GM12891 (cell line): ENCODE measurements around the gene ANKRD27.

Experiments used
- PAX5 ChIP-seq: IDR thresholded peaks from 2 replicates; pipeline ENCODE4 v1.6.1; 2011; ENCODE audit warnings: low read length, moderate library complexity, mild to moderate bottlenecking; ENCODE audit not compliant: insufficient read depth, severe bottlenecking
- POLR2A ChIP-seq: IDR thresholded peaks from 2 replicates; pipeline ENCODE4 v1.6.1; 2011; ENCODE audit warnings: low read depth, low read length, control low read depth
- POLR2AphosphoS5 ChIP-seq: IDR thresholded peaks from 2 replicates; pipeline ENCODE4 v1.6.1; 2011; ENCODE audit warnings: low read depth, low read length, control low read depth
- POU2F2 ChIP-seq: IDR thresholded peaks from 2 replicates; pipeline ENCODE4 v1.6.1; 2011; ENCODE audit warnings: low read depth, mild to moderate bottlenecking, control low read depth, low read length, moderate library complexity
- SPI1 ChIP-seq: IDR thresholded peaks from 2 replicates; pipeline ENCODE4 v1.6.1; 2011; ENCODE audit warnings: low read depth, low read length, control low read depth
- TAF1 ChIP-seq: IDR thresholded peaks from 2 replicates; pipeline ENCODE4 v1.6.1; 2011; ENCODE audit warnings: low read depth, low read length, control low read depth

DNA sequence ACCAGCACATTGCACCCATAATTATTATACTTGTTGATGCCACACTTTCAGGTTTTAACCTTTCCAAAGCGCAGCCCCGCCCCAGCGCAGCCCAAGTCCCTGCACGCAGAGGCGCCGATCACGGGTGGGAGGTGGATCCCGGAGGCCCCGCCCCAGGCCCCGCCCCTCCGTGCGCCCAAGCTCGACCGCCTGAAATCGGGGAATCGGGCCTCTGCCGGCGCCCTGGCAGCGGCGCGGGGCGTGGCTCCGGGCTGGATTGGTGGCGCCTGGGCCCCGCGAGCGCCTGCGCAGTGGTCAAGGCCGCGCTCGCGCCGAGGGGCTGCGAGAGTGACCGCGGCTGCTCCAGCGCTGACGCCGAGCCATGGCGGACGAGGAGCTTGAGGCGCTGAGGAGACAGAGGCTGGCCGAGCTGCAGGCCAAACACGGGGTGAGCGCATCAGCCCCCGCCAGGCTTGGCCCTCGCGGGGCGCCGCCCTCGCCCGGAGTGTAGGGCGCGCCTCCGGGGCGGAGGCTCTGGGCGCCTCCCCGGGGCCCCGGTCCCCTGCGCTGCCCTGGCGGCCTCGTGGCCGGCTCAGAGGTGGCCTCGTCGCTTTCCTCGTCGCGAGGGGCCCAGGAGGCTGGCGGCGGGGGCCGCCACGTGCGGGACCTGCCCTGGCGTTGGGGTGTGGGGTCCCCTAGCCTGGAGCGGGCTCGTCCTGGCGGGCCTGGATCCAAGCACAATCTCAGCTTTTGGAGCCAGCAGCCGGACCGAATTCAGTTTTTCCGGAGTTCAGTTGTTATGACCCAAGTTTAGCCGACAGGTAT is 93.9 kb downstream of the ANKRD27 start, which contains the start of gene PDCD5:
- TF ChIP-seq POU2F2 (no peak; the same call in 1 of the 2 replicates), SPI1 (no peak), POLR2A (peak; percentile 68), POLR2AphosphoS5 (peak; percentile 79), TAF1 (peak; percentile 53; the same call in 1 of the 2 replicates), PAX5 (peak; percentile 80)
